IMR-90 (cell line): Measurements from ENCODE around the gene NOS3.

Experiments used
- BHLHE40 ChIP-seq: fragments of 150-350 bp; IDR thresholded peaks from 2 replicates; pipeline ENCODE4 v1.6.1; 2016; ENCODE audit warnings: mild to moderate bottlenecking, low read depth, low read length
- CHD1 ChIP-seq: IDR thresholded peaks from 2 replicates; pipeline ENCODE4 v1.6.1; 2012; ENCODE audit warnings: low read depth, low read length, improper control_type of control experiment
- CTCF ChIP-seq: conservative IDR thresholded peaks from 2 replicates; pipeline ENCODE4 v1.5.1; 2012; ENCODE audit warnings: mild to moderate bottlenecking, low read depth, low read length, improper control_type of control experiment
- FOS ChIP-seq: fragments of 150-350 bp; IDR thresholded peaks from 2 replicates; pipeline ENCODE4 v1.6.1; 2016; ENCODE audit warnings: low read depth, low read length
- NFE2L2 ChIP-seq: fragments of 150-350 bp; IDR thresholded peaks from 2 replicates; pipeline ENCODE4 v1.6.1; 2016; ENCODE audit warnings: low read depth, mild to moderate bottlenecking, low read length
- POLR2A ChIP-seq: IDR thresholded peaks from 2 replicates; pipeline ENCODE4 v1.6.1; 2012; ENCODE audit warnings: mild to moderate bottlenecking, low read depth, low read length
- RAD21 ChIP-seq: IDR thresholded peaks from 2 replicates; pipeline ENCODE4 v1.6.1; 2012; ENCODE audit warnings: low read length, improper control_type of control experiment
- RCOR1 ChIP-seq: IDR thresholded peaks from 2 replicates; pipeline ENCODE4 v1.6.1; 2012; ENCODE audit warnings: mild to moderate bottlenecking, low read length, improper control_type of control experiment; ENCODE audit not compliant: insufficient replicate concordance
- RFX5 ChIP-seq: IDR thresholded peaks from 2 replicates; pipeline ENCODE4 v1.8.0; 2012; ENCODE audit warnings: low read depth, mild to moderate bottlenecking, low read length, moderate library complexity
- SMC3 ChIP-seq: fragments of 150-350 bp; IDR thresholded peaks from 2 replicates; pipeline ENCODE4 v1.6.1; 2016; ENCODE audit warnings: low read depth, mild to moderate bottlenecking, antibody characterized with exemption, low read length, moderate library complexity
- USF2 ChIP-seq: fragments of 150-350 bp; IDR thresholded peaks from 2 replicates; pipeline ENCODE4 v1.6.1; 2017; ENCODE audit warnings: mild to moderate bottlenecking, antibody characterized with exemption, low read length, low read depth

- TF ChIP-seq CTCF (no peak), POLR2A (no peak), RAD21 (no peak), USF2 (no peak), RFX5 (no peak), SMC3 (no peak), NFE2L2 (no peak), BHLHE40 (no peak), FOS (no peak), RCOR1 (no peak), CHD1 (no peak)
These were observed 44.2 kb upstream of the NOS3 start for GRCh38 chr7:150946421-150947240.
